Brain microvascular endothelial cell (primary cell): ENCODE measurements around the gene TMEM170A.
"Not testable (repeated sequence)": the region's sequence is repeated elsewhere in the genome, so short reads cannot be mapped to it uniquely, and the experiment has no call there.

Source experiments
- DNase-seq: peaks from one replicate; pipeline ENCODE4 v3.0.0-alpha.2; 2020
- H3K27ac ChIP-seq: fragments of 250-450 bp; sonication (Bioruptor Pico); 2 replicates; pipeline ENCODE4 v1.5.1; 2020; ENCODE audit warnings: mild to moderate bottlenecking, moderate library complexity
- H3K27me3 ChIP-seq: fragments of 250-450 bp; sonication (Bioruptor Pico); replicated peaks from 2 replicates; pipeline ENCODE4 v1.5.1; 2020; ENCODE audit warnings: mild to moderate bottlenecking
- H3K36me3 ChIP-seq: fragments of 250-450 bp; sonication (Bioruptor Pico); replicated peaks from 2 replicates; pipeline ENCODE4 v1.5.1; 2020; ENCODE audit warnings: mild to moderate bottlenecking
- H3K4me3 ChIP-seq: 2 replicates; pipeline ENCODE4 v1.5.1; 2011; ENCODE audit warnings: low read depth, mild to moderate bottlenecking, control low read depth, low read length, moderate library complexity
- in situ Hi-C: cut with HindIII; loops from 2 replicates; pipeline ENCODE4 v1.10.0; 2017; ENCODE audit warnings: low sequenced_read_pairs, low pct_ligation_motif_present
- TF ChIP-seq, protein P1 (sequence below): IDR thresholded peaks from 2 replicates; pipeline ENCODE4 v1.5.1; 2011; ENCODE audit warnings: low read depth, mild to moderate bottlenecking, moderate library complexity, low read length, control low read depth, inconsistent platforms; ENCODE audit errors: missing control alignments

Gene TMEM170A, protein sequence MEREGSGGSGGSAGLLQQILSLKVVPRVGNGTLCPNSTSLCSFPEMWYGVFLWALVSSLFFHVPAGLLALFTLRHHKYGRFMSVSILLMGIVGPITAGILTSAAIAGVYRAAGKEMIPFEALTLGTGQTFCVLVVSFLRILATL

DNA sequence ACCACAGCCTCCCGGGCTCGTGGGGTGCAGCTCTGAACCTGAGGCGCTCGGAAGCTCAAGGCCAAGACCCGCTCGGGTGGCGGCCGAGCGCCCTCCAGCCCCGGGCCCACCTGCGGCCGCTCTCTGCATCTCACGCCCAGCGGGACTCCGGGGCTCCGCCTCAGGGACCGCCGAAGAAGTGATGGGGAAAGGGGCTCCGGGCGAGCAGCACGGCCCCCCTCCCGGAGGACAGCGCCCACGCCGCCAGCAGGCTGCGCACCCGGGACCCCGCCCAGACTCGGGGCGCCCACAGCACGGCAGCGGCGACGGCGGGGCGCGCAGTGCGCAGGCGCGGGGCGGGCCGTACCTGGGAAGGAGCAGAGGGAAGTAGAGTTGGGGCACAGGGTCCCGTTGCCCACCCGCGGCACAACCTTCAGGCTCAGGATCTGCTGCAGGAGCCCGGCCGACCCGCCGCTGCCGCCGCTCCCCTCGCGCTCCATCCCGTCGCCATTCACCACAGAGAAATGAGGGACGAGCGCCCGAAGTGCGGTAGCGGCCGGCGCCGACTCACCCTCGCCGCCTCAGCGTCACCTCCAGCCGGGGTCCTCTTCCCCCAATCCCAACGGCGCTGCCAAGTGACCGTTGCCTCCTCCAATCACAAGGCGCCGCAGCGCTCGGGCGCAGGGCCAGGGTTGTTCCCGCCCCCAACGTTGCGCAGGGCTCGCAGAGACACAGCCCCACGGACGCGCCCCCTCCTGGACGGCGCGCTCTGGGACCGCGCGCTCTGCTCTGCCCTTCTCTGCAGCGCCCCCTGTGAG is at the start of gene TMEM170A:
TSS of gene TMEM170A (minus strand) at position 568 of the 797 bp plus-strand sequence. CDS start at position 479, 89 bp downstream.
- no peaks in the 10 kb centered on the region for H3K36me3 ChIP-seq
- in situ Hi-C loops = no loop called here

DNA sequence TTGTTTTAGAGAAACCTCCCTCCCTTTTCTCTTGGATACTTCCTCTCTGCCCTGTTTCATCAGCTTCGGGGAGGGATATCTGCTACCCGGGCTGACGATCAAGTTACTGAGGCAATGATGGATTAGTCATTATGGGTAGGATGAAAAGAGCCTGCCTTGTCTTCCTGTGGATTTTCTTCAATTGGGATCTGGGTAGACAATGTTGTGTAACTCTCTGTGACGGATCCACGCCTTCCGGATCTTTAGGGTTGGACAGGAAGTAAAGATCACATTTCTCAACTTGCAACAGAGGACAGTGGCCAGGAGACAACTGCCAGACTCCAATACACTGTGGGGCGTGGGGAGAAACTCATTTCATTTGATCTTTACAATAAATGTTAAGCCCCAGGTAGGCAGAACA is 42.1 kb upstream of the TMEM170A start:
- Histone ChIP-seq H3K27me3 (no peaks in the 10 kb centered on the region), H3K36me3 (no peaks in the 10 kb centered on the region), H3K27ac (peak overlapping the region; percentile 80), H3K4me3 (no peak overlapping the region)
- in situ Hi-C loops = no loop called here
- TF ChIP-seq, protein P1, sequence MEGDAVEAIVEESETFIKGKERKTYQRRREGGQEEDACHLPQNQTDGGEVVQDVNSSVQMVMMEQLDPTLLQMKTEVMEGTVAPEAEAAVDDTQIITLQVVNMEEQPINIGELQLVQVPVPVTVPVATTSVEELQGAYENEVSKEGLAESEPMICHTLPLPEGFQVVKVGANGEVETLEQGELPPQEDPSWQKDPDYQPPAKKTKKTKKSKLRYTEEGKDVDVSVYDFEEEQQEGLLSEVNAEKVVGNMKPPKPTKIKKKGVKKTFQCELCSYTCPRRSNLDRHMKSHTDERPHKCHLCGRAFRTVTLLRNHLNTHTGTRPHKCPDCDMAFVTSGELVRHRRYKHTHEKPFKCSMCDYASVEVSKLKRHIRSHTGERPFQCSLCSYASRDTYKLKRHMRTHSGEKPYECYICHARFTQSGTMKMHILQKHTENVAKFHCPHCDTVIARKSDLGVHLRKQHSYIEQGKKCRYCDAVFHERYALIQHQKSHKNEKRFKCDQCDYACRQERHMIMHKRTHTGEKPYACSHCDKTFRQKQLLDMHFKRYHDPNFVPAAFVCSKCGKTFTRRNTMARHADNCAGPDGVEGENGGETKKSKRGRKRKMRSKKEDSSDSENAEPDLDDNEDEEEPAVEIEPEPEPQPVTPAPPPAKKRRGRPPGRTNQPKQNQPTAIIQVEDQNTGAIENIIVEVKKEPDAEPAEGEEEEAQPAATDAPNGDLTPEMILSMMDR = no peak
- DNase-seq = peak; percentile 87

More for the DNA sequence above, at the start of gene TMEM170A:
- peak; percentile 97 for DNase-seq
- no peaks in the 10 kb centered on the region for H3K27me3 ChIP-seq
- TF ChIP-seq, protein P1 = peak; percentile 99
- peak within 1 kb of the TSS; percentile 89 for H3K27ac ChIP-seq
- peak within 1 kb of the TSS; percentile 82 for H3K4me3 ChIP-seq

DNA sequence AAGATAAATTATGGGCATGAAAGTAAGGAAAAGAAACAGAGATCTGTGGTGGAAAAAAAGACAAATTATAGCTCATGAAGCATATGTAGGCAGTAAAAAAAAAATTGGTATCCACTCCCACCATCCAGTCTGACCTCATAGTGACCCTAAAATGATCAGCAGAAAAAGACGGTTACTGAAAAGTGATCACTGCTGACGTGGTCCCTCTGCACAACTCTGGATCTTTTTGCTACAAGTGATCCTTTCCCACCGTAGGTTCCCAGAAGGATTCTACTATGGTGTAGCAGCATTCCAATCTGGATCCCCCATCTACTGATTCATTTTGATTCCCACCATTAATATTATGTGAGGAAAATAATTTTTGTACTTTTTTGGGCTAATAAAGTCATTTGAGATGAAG is 41.6 kb upstream of the TMEM170A start:
- peak overlapping the region; percentile 80 for H3K27ac ChIP-seq
- no peak for DNase-seq
- in situ Hi-C loops = no loop called here

GRCh38 chr16:75503801-75504200 is 39.3 kb upstream of the TMEM170A start:
- DNase-seq = no peak
- TF ChIP-seq, protein P1 = no peak
- no peak overlapping the region for H3K27ac ChIP-seq
- no peaks in the 10 kb centered on the region for H3K36me3 ChIP-seq
- no peak overlapping the region for H3K4me3 ChIP-seq
- no peaks in the 10 kb centered on the region for H3K27me3 ChIP-seq
- in situ Hi-C loops = no loop called here

More for the DNA sequence above, 41.6 kb upstream of the TMEM170A start:
- TF ChIP-seq, protein P1 = no peak
- Histone ChIP-seq H3K36me3 (no peaks in the 10 kb centered on the region), H3K27me3 (no peaks in the 10 kb centered on the region), H3K4me3 (no peak overlapping the region)

DNA sequence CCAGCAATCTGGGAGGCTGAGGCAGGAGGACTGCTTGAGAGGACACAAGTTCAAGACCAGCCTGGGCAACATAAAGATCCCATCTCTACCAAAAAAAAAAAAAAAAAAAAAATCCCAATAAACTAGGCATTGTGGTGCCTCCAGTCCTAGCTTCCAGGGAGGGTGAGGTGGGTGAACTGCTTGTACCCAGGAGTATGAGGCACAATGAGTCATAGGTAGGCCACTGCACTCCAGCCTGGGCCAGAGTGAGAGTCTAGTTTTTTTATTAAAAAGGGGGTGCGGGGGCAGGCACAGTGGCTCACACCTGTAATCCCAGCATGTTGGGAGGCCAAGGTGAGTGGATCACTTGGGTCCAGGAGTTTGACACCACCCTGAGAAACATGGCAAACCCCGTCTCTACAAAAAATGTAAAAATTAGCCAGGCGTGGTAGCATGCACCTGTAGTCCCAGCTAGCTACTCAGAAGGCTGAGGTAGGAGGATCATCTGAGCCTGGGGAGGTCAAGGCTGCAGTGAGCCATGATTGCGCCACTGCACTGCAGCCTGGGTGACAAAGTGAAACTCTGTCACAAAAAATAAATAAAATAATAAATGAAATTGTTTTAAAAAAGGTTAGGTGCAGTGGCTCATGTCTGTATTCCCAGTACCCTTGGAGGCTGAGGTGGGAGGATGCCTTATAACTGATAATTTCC is 38.6 kb upstream of the TMEM170A start:
- TF ChIP-seq, protein P1 = no peak
- no peak overlapping the region for H3K27ac ChIP-seq
- H3K27me3 ChIP-seq = no peaks in the 10 kb centered on the region
- in situ Hi-C loops = no loop called here
- DNase-seq = no peak
- H3K4me3 ChIP-seq = no peak overlapping the region
- no peaks in the 10 kb centered on the region for H3K36me3 ChIP-seq

DNA sequence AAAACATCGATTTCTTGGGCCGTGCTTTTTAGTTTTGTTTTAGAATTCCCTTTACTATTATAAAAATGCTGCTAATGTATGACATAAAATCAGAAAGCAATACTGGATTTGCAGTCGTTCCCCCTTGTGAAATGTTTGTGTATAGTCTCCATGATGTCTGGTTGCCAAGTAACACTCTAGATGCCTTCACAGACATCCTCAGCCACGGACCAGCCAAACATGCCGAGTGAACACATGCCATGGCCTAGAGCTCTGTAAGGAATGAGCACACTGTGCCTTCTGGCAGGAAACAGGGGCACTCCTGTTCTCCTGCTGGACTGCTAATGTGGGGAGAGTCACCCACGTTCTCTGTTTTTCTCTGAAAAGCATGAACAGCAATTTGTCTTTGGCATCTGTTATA is 37.3 kb upstream of the TMEM170A start:
- in situ Hi-C loops, H3K27me3 ChIP-seq, H3K27ac ChIP-seq, H3K36me3 ChIP-seq, H3K4me3 ChIP-seq: not testable (repeated sequence)
- DNase-seq = peak; percentile 45
